Left renal cortex interstitium (tissue), 4 donors: Measurements from ENCODE around the gene ZNF83. TPM values are rescaled to one million over a fixed set of nuclear protein-coding genes. Genes with fewer than 3 reads are reported as not detected.
"Not testable (repeated sequence)": the region's sequence is repeated elsewhere in the genome, so short reads cannot be mapped to it uniquely, and the experiment has no call there.

Experiments used
- DNase-seq, 4 donors: peaks; one replicate each; pipeline ENCODE4 v3.0.0-alpha.2; 2013; ENCODE audit warnings: low read depth in 4 of 4, low spot score in 2 of 4, missing footprints in 1 of 4
- polyA plus RNA-seq, 4 donors: library from polyadenylated mRNA; unstranded; fragments of 120-200 nt; gene quantifications; one replicate each; pipeline ENCODE4 v1.2.1, GENCODE V29; 2013; ENCODE audit not compliant: insufficient read length in 4 of 4

Gene ZNF83
- polyA plus RNA-seq, 4 donors = 57.4 to 197 (median 100) TPM

GRCh38 chr19:52646571-52647217, 8.5 kb upstream of the ZNF83 start:
- no peak for DNase-seq

GRCh38 chr19:52640916-52641315, 2.8 kb upstream of the ZNF83 start:
- no peak for DNase-seq

GRCh38 chr19:52639996-52640395, 1.8 kb upstream of the ZNF83 start:
- peak in 1 of 4 donors; percentile 24 for DNase-seq

- peak in 2 of 4 donors; percentile 21 to 48 for DNase-seq
These were observed 446 bp upstream of the ZNF83 start for GRCh38 chr19:52638601-52639000.

- DNase-seq = no peak
These were observed 2.2 kb downstream of the ZNF83 start for GRCh38 chr19:52635786-52636570.

- DNase-seq = not testable (repeated sequence)
These were observed 10.7 kb downstream of the ZNF83 start for GRCh38 chr19:52627441-52627840.

GRCh38 chr19:52626915-52627314, 11.2 kb downstream of the ZNF83 start:
- DNase-seq = no peak

- no peak for DNase-seq
These were observed 15.9 kb downstream of the ZNF83 start for GRCh38 chr19:52622261-52622660.

- no peak for DNase-seq
These were observed 16.8 kb downstream of the ZNF83 start for GRCh38 chr19:52621376-52621775.

- DNase-seq = no peak
These were observed 24.8 kb downstream of the ZNF83 start for GRCh38 chr19:52613299-52613906.

- DNase-seq = no peak
These were observed 34.5 kb downstream of the ZNF83 start for GRCh38 chr19:52603558-52604207.

- no peak for DNase-seq
These were observed 35.2 kb downstream of the ZNF83 start for GRCh38 chr19:52602941-52603340.

GRCh38 chr19:52601974-52602366, 36.2 kb downstream of the ZNF83 start:
- DNase-seq = not testable (repeated sequence)

- DNase-seq = peak; percentile 64 to 86 (median 76)
These were observed 36.9 kb downstream of the ZNF83 start for GRCh38 chr19:52601025-52601973.

GRCh38 chr19:52600639-52601024, 37.5 kb downstream of the ZNF83 start:
- DNase-seq = no peak

- no peak for DNase-seq
These were observed 38.9 kb downstream of the ZNF83 start for GRCh38 chr19:52599241-52599640.

GRCh38 chr19:52593441-52593840, 44.7 kb downstream of the ZNF83 start:
- DNase-seq = not testable (repeated sequence)

- no peak for DNase-seq
These were observed 45.9 kb downstream of the ZNF83 start for GRCh38 chr19:52592301-52592700.

- no peak for DNase-seq
These were observed 47.4 kb downstream of the ZNF83 start for GRCh38 chr19:52590728-52591127.

- no peak for DNase-seq
These were observed 52.6 kb downstream of the ZNF83 start for GRCh38 chr19:52585604-52586003.
